ACHN (cell line): ENCODE data around the gene EMC8.

Experiments used
- DNase-seq: peaks from one replicate; pipeline ENCODE4 v3.0.0-alpha.2; 2015
- in situ Hi-C: cut with HindIII; loops from 2 replicates; pipeline ENCODE4 v1.10.0; 2017; ENCODE audit warnings: low sequenced_read_pairs, low pct_ligation_motif_present, low pct_unique_long_range_greater_than_20kb

EMC8 gene

DNA sequence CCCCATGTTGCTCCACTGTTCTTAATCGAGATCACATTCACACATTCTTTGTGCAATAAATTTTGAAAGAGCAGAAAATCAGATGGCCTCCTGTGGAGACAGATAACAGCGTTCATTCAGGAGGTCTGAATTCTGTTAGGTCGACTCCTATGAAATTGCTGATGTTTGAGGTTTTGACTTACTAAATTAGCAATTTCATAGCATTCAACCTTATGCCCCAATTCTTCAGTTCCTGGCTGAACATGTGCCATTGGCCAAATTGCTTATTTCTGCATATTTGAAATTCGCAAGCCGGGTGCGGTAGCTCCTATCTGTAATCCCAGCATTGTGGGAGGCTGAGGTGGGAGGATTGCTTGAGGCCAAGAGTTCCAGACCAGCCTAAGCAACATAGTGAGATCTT is 26.3 kb downstream of the EMC8 start:
- no peak for DNase-seq
- in situ Hi-C loops = no loop called here

DNA sequence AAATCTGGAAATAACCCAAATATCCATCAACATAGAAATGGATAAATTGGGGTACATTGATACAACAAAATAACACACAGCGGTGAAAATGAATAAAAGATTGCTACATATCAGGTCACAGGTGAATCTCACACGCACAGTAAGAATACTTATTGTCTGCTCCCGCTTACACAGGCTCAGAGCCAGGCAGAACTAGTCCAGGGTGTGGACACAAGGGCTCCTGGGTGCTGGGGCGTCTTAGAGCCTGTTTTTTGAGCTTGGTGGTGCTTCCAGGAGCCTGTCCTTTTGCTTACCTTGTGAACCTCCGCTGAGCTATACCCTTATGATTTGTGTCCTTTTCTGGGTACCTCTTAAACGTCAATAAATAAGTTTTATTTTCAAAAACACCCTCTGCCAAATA is 28.6 kb downstream of the EMC8 start:
- in situ Hi-C loops = no loop called here
- no peak for DNase-seq

DNA sequence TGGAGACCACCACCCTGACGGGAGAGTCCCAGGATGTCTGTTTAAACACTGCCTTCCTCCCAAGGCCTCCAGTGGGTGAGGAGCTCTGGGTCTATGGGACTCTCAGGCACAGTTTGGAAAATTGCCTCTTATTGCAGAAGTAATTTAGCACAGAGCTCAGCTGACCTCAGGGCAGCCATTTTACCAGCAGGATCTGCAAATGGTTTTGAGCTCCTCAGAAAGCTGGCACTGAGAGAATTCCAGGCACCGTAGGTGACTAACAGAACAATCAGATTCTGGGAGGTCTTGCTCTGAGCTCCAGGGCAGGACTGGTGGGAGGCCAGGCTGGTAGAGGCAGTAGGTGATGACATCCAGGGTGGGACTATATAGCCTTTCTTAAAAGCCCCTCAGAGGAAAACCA is 31.1 kb downstream of the EMC8 start:
- in situ Hi-C loops = no loop called here
- DNase-seq = no peak

DNA sequence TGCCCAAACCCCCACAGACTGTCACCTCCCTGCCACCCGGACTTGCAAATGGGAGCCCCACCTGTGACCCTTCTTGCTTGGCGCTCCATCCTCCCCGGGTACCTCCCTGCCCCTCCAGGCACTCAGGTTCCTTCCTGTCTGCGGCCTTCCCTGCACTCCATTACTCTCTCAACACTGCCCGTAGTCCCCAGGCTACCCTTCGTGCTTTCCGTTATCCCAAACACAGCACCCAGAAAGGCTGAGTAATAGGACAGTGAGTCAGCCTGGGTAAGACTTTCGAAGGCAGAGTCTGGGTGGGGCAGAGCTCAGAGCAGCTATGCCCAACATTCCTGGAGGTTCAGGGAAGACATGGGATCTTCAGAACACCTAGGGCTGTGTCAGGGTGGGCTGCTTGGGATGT is 31.8 kb downstream of the EMC8 start:
- in situ Hi-C loops = no loop called here
- DNase-seq = peak; percentile 95

DNA sequence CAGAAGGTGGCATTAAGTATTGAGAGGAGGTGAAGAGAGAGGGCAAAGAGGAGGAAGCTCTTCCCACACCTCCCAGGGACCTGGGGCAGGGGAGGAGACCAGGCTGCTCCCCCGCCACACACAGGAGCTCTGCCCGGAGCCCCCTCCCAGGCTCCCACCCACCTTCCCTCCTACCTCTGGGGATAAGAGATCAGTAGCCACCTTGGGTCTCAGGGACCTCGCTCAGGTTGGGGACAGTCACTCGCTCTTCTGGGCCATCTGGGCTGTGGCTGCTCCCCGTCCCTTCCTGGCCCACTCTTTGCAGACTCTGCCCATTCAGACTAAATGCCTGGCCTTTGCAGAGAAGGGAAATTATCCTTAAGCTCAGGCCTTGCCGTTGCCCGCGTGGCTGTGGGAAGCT is 33.6 kb downstream of the EMC8 start:
- in situ Hi-C loops = no loop called here
- DNase-seq = no peak

DNA sequence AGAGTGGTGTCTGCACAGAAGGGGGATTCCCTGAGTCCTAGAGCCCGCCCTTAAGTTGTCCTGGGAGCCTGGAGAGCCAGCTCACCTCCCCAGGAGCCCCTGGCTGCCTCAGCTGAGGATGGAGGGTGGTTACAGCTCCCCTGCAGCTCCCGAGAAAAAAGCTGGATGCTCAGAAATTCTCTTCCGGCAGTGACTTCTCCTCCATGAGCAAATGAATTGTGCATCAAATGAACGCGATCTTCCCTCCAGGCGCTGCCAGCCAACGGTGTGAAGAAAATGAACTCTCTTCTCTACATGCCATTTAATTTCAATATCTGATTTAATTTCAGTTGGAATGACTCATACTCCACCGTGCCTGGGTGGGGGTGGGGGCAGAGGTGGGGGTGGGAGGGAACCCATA is 34.1 kb downstream of the EMC8 start:
- in situ Hi-C loops = no loop called here

DNA sequence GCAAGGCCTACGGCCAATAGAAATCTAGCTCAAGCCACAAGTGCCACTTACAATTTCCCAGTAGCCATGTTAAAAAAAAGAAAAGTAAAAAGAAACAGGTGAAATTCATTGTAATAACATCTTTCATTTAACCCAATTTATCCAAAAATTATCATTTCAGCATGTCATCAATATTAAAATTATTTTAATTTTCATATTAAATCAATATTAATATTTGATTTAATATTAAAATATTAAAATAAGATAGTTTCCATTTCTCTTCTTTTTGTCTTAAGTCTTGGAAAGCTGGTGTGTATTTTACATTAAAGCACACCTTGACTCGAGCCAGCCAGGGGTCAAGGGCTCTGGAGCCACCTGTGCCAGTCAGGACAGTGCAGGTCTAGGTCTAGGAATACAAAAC is 35.7 kb downstream of the EMC8 start:
- no peak for DNase-seq
- in situ Hi-C loops = no loop called here

More for the DNA sequence above, 34.1 kb downstream of the EMC8 start:
- DNase-seq = no peak

DNA sequence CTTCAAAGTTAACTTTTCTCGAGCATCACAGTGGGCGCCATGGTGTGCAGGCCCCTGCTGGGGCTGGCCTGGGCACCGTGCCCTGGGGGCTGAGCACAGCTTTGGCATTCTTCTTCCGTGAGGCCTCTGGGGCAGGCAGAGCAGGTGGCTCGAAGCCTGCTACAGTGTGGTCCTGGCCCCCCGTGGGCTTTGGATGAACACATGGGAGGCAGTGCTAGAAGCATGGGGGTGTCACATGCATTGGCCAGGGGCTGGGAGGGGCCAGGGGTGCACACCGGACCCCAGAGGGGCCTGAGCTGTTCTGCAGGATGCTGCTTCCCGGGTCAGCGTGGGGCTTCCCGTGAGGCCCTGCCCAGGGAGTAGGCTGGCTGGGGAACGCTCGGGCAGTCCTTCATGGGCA is 36.4 kb downstream of the EMC8 start:
- in situ Hi-C loops = no loop called here
- DNase-seq = no peak

DNA sequence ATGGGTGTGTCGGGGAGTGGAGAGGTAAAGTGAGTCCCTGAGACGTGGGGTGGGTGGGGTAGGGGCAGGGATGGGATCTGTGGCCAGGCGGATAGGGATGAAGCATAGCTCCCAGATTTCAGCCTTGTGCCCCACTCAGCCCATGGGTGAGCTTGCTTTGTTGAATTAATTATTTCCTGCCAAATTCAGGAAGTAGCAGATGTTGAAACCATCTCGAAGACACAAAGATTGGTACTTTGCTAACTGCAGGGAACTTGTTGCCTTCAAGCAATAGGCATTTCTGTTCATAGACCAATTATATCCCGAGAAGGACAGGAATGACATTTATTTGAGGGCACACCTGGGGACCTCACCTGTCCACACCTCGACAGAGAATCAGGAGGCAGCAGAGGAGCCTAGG is 37.5 kb downstream of the EMC8 start:
- in situ Hi-C loops = no loop called here
- no peak for DNase-seq

DNA sequence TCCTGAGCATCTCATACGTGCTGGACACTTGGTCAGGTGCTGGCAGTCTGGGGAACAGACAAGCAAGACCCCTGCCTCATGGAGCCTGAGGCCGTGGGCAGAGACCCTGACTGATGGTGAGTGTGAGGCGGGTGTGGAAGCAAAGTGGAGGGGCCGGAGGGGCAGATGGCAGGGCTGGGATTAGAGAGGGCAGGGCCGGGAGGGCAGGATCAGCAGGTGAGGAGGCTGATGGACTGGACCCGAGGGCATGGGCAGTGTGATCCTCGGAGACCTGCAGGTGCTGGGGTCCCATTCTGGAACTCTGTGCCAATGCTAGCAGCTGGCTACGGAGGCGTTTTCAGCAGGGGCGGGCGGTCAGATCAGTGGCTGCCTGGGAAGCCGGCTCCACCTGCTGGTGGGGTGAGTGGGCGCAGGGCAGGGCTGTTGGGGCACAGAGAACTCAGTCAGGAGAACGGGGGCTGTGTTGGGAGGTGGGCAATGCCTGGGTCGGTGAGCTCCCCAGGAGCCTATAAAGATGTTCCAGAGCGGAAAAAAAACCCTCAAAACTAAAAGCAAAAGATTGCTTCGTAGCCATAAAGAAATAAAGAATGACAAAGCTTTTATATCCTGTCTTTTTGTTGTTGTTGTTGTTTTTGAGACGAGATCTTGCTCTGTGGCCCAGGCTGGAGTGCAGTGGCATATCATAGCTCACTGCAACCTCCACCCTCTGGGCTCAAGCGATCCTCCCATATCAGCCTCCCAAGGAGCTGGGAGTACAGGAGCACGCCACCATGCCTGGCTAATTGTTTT is 39.5 kb downstream of the EMC8 start:
- in situ Hi-C loops = no loop called here
- peak; percentile 27 for DNase-seq

DNA sequence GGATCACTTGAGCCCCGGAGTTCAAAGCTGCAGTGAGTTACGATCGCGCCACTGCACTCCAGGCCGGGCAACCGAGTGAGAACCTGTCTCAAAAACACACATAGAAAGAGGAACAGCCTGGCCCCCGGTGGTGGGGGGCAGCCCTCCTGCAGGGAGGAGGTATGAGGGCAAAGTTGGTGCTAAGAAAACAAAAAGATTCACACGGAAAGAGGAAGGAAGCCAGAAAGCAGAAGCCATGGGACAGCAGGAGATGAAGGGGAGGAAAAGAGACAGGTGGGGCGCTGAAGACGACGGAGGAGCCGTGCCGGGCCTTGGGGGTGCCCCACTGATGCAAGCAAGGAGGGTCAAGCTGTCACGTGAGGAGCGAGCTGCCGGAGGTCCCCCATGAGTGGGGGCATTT is 40.2 kb downstream of the EMC8 start:
- in situ Hi-C loops = no loop called here
- DNase-seq = no peak

DNA sequence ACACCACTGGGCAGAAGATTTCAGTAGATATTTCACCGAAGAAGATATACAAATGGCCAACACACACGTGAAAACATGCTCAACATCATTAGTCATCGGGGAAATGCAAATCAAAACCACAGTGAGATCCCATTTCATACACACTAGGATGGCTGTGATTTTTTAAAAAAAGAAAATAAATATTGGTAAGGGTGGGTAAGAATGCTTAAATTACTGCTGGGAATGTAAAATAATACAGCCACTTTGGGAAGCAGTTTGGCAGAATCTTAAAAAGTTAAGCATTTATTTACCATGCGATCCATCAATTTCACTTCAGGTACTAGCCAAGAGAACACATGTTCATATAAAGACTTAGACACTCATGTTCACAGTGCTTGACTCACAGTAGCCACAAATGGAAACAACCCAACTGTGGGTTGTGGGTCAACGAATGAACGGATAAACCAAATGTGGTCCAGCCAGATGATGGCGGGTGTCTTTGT is 42.0 kb downstream of the EMC8 start:
- in situ Hi-C loops = no loop called here
- no peak for DNase-seq

DNA sequence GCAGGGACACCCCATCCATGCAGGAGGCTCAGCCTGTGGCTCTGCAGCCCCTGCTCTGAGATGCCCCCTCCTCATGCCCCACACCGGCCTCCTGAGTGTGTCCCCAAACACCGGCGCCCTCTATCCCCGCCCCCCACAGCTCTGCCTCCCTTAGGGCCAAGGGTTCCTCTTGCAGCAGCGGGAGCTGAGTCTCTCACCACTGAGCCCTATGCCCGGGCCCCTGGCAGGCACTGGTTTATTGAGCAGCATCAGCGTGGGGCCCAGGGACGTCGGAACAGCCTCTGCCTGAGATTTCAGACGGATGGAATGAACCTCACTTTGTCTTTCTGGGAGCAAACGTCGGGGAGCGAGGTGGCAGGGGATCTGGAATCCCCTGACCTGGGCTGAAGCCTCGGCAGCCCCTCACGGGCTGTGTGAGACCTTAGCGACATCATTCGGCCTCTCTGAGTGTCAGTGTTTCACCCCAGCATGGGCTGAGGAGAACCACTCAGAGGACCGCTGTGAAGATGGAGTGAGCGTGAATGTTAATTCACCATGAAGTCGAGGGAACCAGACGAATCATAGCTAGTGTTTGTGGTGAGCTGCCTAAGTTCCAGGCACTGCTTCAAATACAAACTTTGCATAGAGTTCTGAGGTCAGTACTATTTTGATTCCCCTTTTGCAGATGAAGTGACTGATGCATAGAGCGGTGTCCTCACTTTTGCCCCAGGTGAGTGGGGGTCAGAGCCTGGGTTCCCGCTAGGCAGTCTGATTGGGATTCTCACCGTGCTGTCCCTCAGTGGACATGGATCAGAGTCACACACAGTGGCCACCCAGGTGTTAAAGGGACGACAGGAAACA is 43.2 kb downstream of the EMC8 start:
- DNase-seq = no peak

DNA sequence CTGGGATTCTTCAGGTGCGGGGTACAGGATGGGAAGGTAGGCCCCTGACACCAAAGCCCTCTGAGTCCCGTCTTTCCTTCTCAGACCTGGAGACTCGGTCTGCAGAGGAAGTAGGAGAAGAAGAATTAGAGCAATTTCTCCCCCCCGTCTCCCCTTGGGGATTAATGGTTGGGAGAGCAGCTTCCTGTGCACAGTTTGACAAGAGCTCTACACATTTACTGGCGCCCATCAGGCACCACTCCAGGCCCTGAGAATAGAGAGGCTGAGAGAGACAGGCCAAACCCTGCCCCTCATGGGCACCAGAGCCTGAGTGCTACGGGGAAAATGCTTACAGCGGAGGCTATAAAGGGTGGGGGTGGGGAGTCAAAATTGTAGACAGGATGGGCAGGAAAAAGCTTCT is 44.9 kb downstream of the EMC8 start:
- in situ Hi-C loops = no loop called here
- no peak for DNase-seq

More for the DNA sequence above, 43.2 kb downstream of the EMC8 start:
- in situ Hi-C loops = no loop called here

DNA sequence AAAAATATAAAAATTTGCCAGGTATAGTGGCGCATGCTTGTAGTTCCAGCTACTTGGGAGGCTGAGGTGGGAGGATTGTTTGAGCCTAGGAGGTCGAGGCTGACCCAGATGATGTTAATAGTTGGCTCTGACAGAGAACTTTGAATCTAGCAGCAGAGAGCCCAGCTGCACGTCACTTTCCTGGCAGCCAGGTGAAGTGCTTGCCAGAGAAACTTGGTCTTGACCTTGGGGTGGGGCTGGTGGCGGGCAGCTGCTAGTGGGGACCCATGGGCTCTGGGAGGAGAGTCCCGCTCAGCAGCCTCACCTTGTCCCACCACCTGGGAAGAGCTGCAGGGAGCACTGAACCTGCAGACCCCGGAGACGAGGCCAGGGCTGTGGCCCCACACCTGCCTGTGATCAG is 45.4 kb downstream of the EMC8 start:
- in situ Hi-C loops = no loop called here
- DNase-seq = no peak

DNA sequence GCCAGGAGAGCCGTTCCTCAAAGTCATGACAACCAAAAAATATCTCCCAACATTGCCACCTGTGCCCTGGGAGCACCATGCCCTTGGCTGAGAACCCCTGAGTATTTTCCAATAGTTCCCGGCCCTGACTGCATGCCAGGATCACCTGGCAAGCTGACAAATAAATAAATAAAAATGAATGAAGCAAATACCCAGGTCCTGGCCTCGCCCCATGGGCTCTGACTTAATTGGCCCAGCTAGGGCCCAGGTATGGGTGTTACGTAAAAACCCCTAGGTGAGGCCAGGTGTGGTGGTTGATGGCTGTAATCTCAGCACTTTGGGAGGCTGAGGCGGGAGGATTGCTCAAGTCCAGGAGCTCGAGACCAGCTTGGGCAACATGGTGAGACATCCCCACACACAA is 45.8 kb downstream of the EMC8 start:
- DNase-seq = no peak

DNA sequence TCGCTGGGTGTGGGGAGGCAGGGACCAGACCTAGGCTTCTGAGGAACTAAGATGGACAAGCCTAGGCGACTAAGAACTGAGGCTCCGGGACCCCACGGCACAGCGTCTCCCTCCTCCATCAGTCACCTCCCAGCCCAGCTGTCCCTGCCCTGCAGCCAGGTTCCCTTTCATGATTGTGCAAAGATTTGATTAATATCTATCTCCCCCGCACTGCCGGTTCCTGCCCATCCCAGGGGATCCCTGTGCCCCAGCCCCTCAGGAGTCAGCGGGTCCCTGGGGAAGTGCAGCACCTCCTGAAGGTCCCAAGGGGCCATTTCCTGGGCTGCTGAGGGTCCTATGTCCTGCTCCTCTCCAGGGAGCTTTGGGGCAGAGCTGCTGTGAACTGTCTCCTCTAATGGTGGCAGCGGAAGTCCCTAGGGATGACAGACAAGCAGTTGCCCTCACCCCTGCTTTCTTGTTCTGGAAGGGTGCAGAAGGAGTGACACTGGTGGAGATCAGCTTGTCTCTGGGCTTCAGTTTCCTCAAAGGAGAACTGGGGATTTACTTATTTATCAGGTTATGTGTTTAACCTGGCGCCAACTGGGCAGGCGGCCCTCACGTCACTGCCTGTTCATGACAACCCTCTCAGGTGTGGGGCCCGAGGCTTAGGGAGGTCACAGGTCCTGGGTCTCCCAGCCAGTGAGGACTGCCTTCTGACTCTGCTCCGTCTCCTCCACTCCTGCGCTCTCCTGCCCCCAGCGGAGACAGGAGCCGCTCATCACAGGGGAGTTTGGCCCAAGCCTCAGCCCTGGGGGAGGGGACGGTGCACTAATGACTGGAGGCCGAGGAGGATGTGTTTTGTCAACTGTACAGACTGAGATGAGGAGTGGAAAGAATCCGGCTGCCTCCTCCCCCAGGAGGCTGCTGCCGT is 46.6 kb downstream of the EMC8 start:
- DNase-seq = no peak
- in situ Hi-C loops = no loop called here

More for the DNA sequence above, 45.8 kb downstream of the EMC8 start:
- in situ Hi-C loops = no loop called here

DNA sequence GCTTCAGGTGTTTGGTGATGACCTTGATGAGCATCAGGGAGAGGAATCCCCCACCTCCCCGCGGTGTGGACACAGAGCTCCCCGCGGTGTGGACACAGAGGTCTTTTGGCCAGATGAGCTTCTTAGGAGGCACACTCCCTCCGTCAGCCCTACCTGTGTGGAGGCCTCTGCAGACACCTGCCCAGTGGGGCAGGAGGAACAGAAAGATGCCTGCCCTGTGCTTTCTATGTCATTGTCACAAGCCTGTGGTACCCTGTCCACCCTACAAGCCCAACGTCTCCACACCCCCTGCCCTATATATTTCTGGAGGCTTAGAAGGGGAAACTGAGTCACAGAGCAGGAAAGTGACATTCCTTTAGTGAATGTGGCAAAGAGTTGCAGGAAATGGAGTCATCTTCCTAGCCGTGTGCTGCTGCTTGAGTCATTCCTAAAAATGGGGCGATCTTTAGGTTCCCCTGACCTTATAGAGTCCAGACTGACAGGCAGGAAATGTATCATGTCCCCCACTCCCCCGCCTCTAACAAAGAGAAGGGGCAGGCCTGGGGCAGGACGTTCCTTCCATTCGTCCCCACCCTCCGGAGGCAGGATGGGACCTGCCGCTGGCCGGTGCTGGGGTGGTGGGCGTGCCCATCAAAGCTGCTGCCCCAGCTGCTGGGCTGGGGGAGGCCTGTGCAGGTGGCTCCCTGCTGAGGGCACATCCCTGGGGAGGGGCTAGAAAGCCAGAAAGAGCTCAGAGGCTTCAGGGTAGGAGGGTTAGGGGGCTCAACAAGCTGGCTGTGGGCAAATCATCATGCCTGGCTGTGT is 47.4 kb downstream of the EMC8 start:
- DNase-seq = no peak
- in situ Hi-C loops = no loop called here
